GM12878 (cell line): Measurements from ENCODE around the gene SEC61A1. TPM values are rescaled to one million over a fixed set of nuclear protein-coding genes. Genes with fewer than 3 reads are reported as not detected.

Source experiments
- ATAC-seq: fragments of 200-7000 bp; cut with Tn5 transposase; 3 replicates; pipeline ENCODE4 v1.9.1; 2020; ENCODE audit warnings: mild to moderate bottlenecking, moderate library complexity
- BruUV-seq: library from RNA; stranded (reverse); fragments of 400-500 nt; replicated peaks from 2 replicates; lab custom pipeline; 2021; lab: Mats Ljungman, UMichigan
- CTCF ChIA-PET: fragments of 300-600 bp; sonication (Branson Sonifier 250); formaldehyde crosslinking; extraction: SDS; loops from one replicate; lab custom pipeline; 2021; ENCODE audit warnings: inconsistent platforms; lab: Yijun Ruan, JAX
- POLR2A ChIA-PET: fragments of 350-600 bp; formaldehyde crosslinking; extraction: SDS; loops from one replicate; lab custom pipeline; 2021; ENCODE audit warnings: inconsistent platforms; lab: Charles Lee
- RAD21 ChIA-PET: fragments of 300-600 bp; sonication (Branson Sonifier 250); formaldehyde crosslinking; loops from one replicate; lab custom pipeline; 2023; ENCODE audit warnings: antibody characterized with exemption; ENCODE audit not compliant: unreplicated experiment; lab: Charles Lee
- SMC1A ChIA-PET: fragments of 300-600 bp; sonication (Branson Sonifier 250); formaldehyde crosslinking; loops from one replicate; lab custom pipeline; 2023; ENCODE audit not compliant: unreplicated experiment, uncharacterized antibody; lab: Charles Lee
- DNase-seq: peaks from one replicate; pipeline ENCODE4 v3.0.0-alpha.2; 2011; ENCODE audit warnings: low read depth, low spot score
- FAIRE-seq: peaks from 3 replicates; lab custom pipeline; 2011; peaks lifted over from hg19 to GRCh38; lab: Jason Lieb, UNC
- H2AFZ ChIP-seq: 2 replicates; pipeline ENCODE4 v1.6.0; 2011; ENCODE audit warnings: low read depth, low read length, control low read depth; ENCODE audit not compliant: control insufficient read depth
- H3K27ac ChIP-seq: 2 replicates; pipeline ENCODE4 v1.5.1; 2011; ENCODE audit warnings: control low read depth; ENCODE audit not compliant: control insufficient read depth, insufficient read depth
- H3K27me3 ChIP-seq, 2 experiments: replicated peaks in 1 of 2; 2 replicates each; pipeline versions ENCODE4 v1.6.0 to v1.6.1; 2011; ENCODE audit warnings: low read length in 1 of 2; ENCODE audit not compliant: control insufficient read depth in 2 of 2, insufficient read depth in 2 of 2
- H3K36me3 ChIP-seq, 2 experiments: 2 replicates each; pipeline ENCODE4 v1.5.1; 2011; ENCODE audit warnings: low read length in 1 of 2; ENCODE audit not compliant: control insufficient read depth in 2 of 2, insufficient read depth in 2 of 2
- H3K4me1 ChIP-seq: 2 replicates; pipeline ENCODE4 v1.6.1; 2011; ENCODE audit warnings: mild to moderate bottlenecking, low read length, moderate library complexity, mixed read lengths; ENCODE audit not compliant: control insufficient read depth, insufficient read depth
- H3K4me2 ChIP-seq: 2 replicates; pipeline ENCODE4 v1.6.0; 2011; ENCODE audit warnings: control low read depth; ENCODE audit not compliant: control insufficient read depth, insufficient read depth
- H3K4me3 ChIP-seq: fragments of 200-600 bp; sonication (generic); 2 replicates; pipeline ENCODE4 v1.5.1; 2016
- H3K79me2 ChIP-seq: 2 replicates; pipeline ENCODE4 v1.6.0; 2011; ENCODE audit warnings: low read length; ENCODE audit not compliant: control insufficient read depth, insufficient read depth
- H3K9ac ChIP-seq: 2 replicates; pipeline ENCODE4 v1.8.0; 2011; ENCODE audit warnings: low read length, control low read depth, mixed read lengths; ENCODE audit not compliant: control insufficient read depth, insufficient read depth
- H3K9me3 ChIP-seq: replicated peaks from 3 replicates; pipeline ENCODE4 v1.5.1; 2011; ENCODE audit warnings: mild to moderate bottlenecking, low read length; ENCODE audit not compliant: control insufficient read depth, insufficient read depth
- H4K20me1 ChIP-seq: 2 replicates; pipeline ENCODE4 v1.6.0; 2011; ENCODE audit not compliant: control insufficient read depth, insufficient read depth
- EZH2 ChIP-seq: IDR thresholded peaks from 2 replicates; pipeline ENCODE4 v1.6.1; 2012; ENCODE audit warnings: low read depth, mild to moderate bottlenecking, control low read depth, inconsistent platforms, low read length, borderline replicate concordance; ENCODE audit not compliant: control insufficient read depth
- HCFC1 ChIP-seq: fragments of 150-350 bp; IDR thresholded peaks from 2 replicates; pipeline ENCODE4 v1.6.1; 2014; ENCODE audit warnings: low read length
- POLR2AphosphoS5 ChIP-seq: IDR thresholded peaks from 2 replicates; pipeline ENCODE4 v1.6.1; 2011; ENCODE audit warnings: mild to moderate bottlenecking, low read length, inconsistent platforms
- SUPT20H ChIP-seq: IDR thresholded peaks from 2 replicates; pipeline ENCODE4 v1.6.1; 2011; ENCODE audit warnings: low read depth, mild to moderate bottlenecking, low read length, moderate library complexity, borderline replicate concordance; ENCODE audit not compliant: control insufficient read depth
- WGBS: methylation state at CpG from one replicate; pipeline ENCODE4 v1.1.6; 2016; ENCODE audit warnings: low lambda C conversion rate; ENCODE audit not compliant: insufficient replicate concordance, insufficient coverage; ENCODE audit errors: missing lambda C conversion rate; 5-methylcytosine and 5-hydroxymethylcytosine counted together
- in situ Hi-C: fragments of 300-500 bp; cut with MboI; formaldehyde crosslinking; loops from 9 replicates; pipeline ENCODE4 v1.14.3; 2018; ENCODE audit warnings: mixed read lengths
- intact Hi-C: fragments of 100-400 bp; cut with micrococcal nuclease; formaldehyde crosslinking; loops from one replicate; pipeline ENCODE4 v1.14.2; 2022; ENCODE audit not compliant: unreplicated experiment
- polyA plus RNA-seq, 11 experiments: library from polyadenylated mRNA; depleted of rRNA in 4 of 11; unstranded in 6 of 11; stranded (reverse) in 5 of 11; fragments of >200 nt; fragmentation: Nextera tagmentation in 4 of 11; fragmentation: Illumina TruSeq in 1 of 11; extraction: Ambion mirVana in 4 of 11; extraction: Trizol in 1 of 11; gene quantifications; 1 replicate in 1 of 11; 2 replicates in 10 of 11; pipeline versions ENCODE4 v1.2.1 to v1.2.3, GENCODE V29; 2011 to 2016; ENCODE audit warnings: inconsistent platforms in 2 of 11, missing spikeins in 2 of 11, low read depth in 1 of 11
- total RNA-seq, 4 experiments: library from RNA; depleted of rRNA in 3 of 4; stranded (reverse); fragments of >200 nt in 3 of 4; fragmentation: Illumina TruSeq in 1 of 4; extraction: Trizol in 1 of 4; gene quantifications; 2 replicates each; pipeline versions ENCODE4 v1.2.1 to v1.2.3, GENCODE V29; 2013 to 2021

SEC61A1 gene
- total and polyA plus RNA-seq, 10 of the 15 experiments (the other 5 are each of a cell fraction or from before 2014, with no cell fraction given), result 5.2 to 265 (median 142) TPM

DNA sequence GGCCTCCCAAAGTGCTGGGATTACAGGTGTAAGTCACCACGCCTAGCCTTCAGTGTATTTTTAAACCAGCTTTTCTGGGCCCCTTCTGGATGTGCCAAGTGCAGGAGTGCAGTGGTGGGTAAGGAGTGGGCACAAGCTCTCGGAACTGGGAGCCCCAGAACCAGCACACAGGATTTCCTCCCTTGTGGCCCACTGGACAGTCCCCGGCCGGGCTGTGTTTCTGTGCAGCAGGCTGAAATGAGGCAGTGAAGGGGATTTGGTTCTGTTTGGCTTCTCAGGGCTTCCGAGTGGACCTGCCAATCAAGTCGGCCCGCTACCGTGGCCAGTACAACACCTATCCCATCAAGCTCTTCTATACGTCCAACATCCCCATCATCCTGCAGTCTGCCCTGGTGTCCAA, 14.4 kb downstream of the SEC61A1 start:
- in situ Hi-C loops (no loop called here), intact Hi-C loops (no loop called here)
- ChIA-PET RAD21 (no interaction called here), POLR2A (interaction anchor here (3.2 kb wide), 1 partner anchor 11 kb away, joined by 18 read pairs; no protein-coding TSS in a partner anchor), SMC1A (interaction anchor here (0.8 kb wide), 1 partner anchor 10 kb away, joined by 3 read pairs; no protein-coding TSS in a partner anchor), CTCF (interaction anchor here (0.9 to 6.2 kb wide), 2 partner anchors 11 to 67 kb away, joined by 3 to 37 read pairs; no protein-coding TSS in a partner anchor)
- Histone ChIP-seq H3K27me3 (no peaks in the 10 kb centered on the region), H3K4me2 (no peak overlapping the region), H3K79me2 (no peaks in the 10 kb centered on the region), H3K27ac (no peak overlapping the region), H4K20me1 (peaks cover 5% of the 10 kb centered on the region; the same call in 1 of the 2 replicates), H3K9ac (no peak overlapping the region), H2AFZ (no peak overlapping the region), H3K9me3 (no peaks in the 10 kb centered on the region), H3K4me3 (no peak overlapping the region), H3K4me1 (no peaks in the 10 kb centered on the region), H3K36me3 (peaks cover 45 to 64% of the 10 kb centered on the region in 2 experiments)
- FAIRE-seq (no peak), ATAC-seq (no peak), DNase-seq (no peak)
- 98% methylated on average over 5 of the region's 9 CpGs for WGBS
- TF ChIP-seq POLR2AphosphoS5 (0 out of 2 replicates have a peak, but pooled peaks have one; percentile 17), SUPT20H (no peak)
- BruUV-seq, result no TSS peak

DNA sequence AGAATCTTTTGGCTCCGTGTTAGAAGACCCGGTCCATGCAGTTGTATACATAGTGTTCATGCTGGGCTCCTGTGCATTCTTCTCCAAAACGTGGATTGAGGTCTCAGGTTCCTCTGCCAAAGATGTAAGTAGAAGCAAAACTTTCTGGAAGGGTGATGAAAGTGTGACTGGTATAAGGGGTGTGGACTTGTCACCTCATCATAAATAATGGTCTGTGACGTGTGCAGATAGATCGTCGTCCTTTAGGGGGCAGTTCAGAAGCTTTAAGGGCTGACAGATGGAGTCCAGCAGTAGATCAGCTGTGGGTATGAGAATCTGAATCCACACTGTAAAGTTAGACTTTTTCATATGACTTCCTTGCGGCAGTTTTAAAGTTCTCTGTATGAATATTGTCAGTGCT, 15.3 kb downstream of the SEC61A1 start:
- RAD21 ChIA-PET, result no interaction called here
- H4K20me1 ChIP-seq, result peaks cover 5% of the 10 kb centered on the region; the same call in 1 of the 2 replicates
- peaks cover 44 to 61% of the 10 kb centered on the region in 2 experiments for H3K36me3 ChIP-seq
- no peak overlapping the region for H3K4me3 ChIP-seq
- FAIRE-seq, result no peak
- BruUV-seq, result no TSS peak
- POLR2A ChIA-PET, result interaction anchor here (3.2 kb wide), 1 partner anchor 11 kb away, joined by 18 read pairs; no protein-coding TSS in a partner anchor
- no peak overlapping the region for H3K4me2 ChIP-seq
- DNase-seq, result no peak
- in situ Hi-C loops (no loop called here), intact Hi-C loops (no loop called here)
- no peaks in the 10 kb centered on the region for H3K79me2 ChIP-seq
- no peak for TF ChIP-seq EZH2
- TF ChIP-seq HCFC1, result no peak
- ATAC-seq, result 0 out of 3 replicates have a peak, but pooled peaks have one; percentile 9
- SMC1A ChIA-PET, result interaction anchor here (0.8 kb wide), 1 partner anchor 11 kb away, joined by 3 read pairs; no protein-coding TSS in a partner anchor
- H2AFZ ChIP-seq, result no peak overlapping the region
- no peak overlapping the region for H3K9ac ChIP-seq
- H3K9me3 ChIP-seq, result no peaks in the 10 kb centered on the region
- H3K4me1 ChIP-seq, result no peaks in the 10 kb centered on the region
- WGBS, result 85% methylated on average over 7 of the region's 7 CpGs
- H3K27me3 ChIP-seq, result no peaks in the 10 kb centered on the region
- CTCF ChIA-PET, result interaction anchor here (2.4 to 6.2 kb wide), 2 partner anchors 12 to 66 kb away, joined by 8 to 37 read pairs; no protein-coding TSS in a partner anchor
- no peak overlapping the region for H3K27ac ChIP-seq
